NCI-H748 treated with DMSO at 0.1 percent for 48 hours (cell line): ENCODE data around the gene CELA1.
"Not testable (repeated sequence)": the region's sequence is repeated elsewhere in the genome, so short reads cannot be mapped to it uniquely, and the experiment has no call there.

Experiments used
- DNase-seq: peaks from one replicate; lab custom pipeline; 2025; lab: John Stamatoyannopoulos, UW

Gene CELA1

GRCh38 chr12:51318057-51318806 is 28.2 kb downstream of the CELA1 start:
- not testable (repeated sequence) for DNase-seq

GRCh38 chr12:51311389-51311788 is 35.1 kb downstream of the CELA1 start:
- DNase-seq: no peak

GRCh38 chr12:51307655-51308593 is 38.6 kb downstream of the CELA1 start:
- no peak for DNase-seq

- DNase-seq: no peak
These were observed 40.0 kb downstream of the CELA1 start for GRCh38 chr12:51306507-51306906.

GRCh38 chr12:51300768-51301167 is 45.7 kb downstream of the CELA1 start:
- not testable (repeated sequence) for DNase-seq

- DNase-seq: no peak
These were observed 50.8 kb downstream of the CELA1 start for GRCh38 chr12:51295651-51296050.

- DNase-seq: not testable (repeated sequence)
These were observed 52.4 kb downstream of the CELA1 start for GRCh38 chr12:51294097-51294496.

GRCh38 chr12:51293696-51294095 is 52.8 kb downstream of the CELA1 start:
- no peak for DNase-seq

- not testable (repeated sequence) for DNase-seq
These were observed 54.6 kb downstream of the CELA1 start for GRCh38 chr12:51291603-51292513.

GRCh38 chr12:51285843-51286242 is 60.6 kb downstream of the CELA1 start:
- no peak for DNase-seq

- no peak for DNase-seq
These were observed 65.1 kb downstream of the CELA1 start for GRCh38 chr12:51281202-51281924.
